Measurements from ENCODE around the gene FLAD1. TPM values are rescaled to one million over a fixed set of nuclear protein-coding genes. Genes with fewer than 3 reads are reported as not detected.

The FLAD1 gene
- total and polyA plus RNA-seq, 2 of the 4 experiments (the other 2 are of a cell fraction), result 26.3 to 37.3 TPM

DNA sequence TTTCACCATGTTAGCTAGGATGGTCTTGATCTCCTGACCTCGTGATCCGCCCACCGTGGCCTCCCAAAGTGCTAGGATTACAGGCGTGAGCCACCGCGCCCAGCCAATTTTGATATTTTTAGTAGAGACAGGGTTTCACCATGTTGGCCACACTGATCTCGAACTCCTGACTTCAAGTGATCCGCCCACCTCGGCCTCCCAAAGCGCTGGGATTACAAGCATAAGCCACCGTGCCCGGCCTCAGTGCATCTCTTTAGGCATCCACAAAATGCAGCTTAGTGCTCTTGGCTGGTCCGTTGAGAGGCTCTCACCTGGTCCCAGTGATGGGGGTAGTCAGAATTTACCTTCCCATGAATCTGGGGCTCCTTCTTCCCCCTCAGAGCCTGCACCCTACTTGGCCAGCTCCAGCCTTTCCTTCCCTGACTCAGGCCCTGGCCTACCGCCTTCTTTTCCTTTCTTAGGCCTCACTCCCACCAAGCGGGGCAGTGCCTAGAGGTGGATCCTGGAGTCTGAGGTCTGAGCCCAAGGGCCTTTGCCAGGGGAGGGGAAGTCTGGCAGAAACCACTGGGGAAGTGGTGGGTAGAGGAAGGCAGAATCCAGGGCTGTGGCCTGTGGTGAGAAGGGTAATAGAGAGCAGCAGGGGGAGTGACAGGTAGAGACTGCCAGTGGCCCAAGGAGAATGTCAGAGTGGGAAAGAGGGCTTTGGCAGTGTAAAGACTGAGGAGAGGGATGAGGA lies 14.0 kb downstream of the FLAD1 start:
- Histone ChIP-seq H2BK5ac (ENCODE audit: low read depth, low read length, poor library complexity, severe bottlenecking) (no peak overlapping the region), H3K79me1 (ENCODE audit: low read depth in 1 of 2, low read length in 2 of 2) (peaks cover 0 to 23% of the 10 kb centered on the region in 2 experiments; a peak in 2 of 4 replicates), H3K4me3 (ENCODE audit: insufficient read depth, low read depth, low read length) (no peak overlapping the region), H2BK15ac (ENCODE audit: low read depth, low read length) (no peak overlapping the region), H3K9ac (ENCODE audit: low read depth, low read length) (no peak overlapping the region), H2BK20ac (ENCODE audit: low read depth, low read length) (no peak overlapping the region), H4K8ac (ENCODE audit: low read depth in 2 of 2, low read length in 2 of 2) (no peak overlapping the region), H3K56ac (ENCODE audit: extremely low read depth, insufficient read depth, low read length) (no peak overlapping the region), H4K20me1 (ENCODE audit: insufficient read depth, low read length) (no peaks in the 10 kb centered on the region), H4K5ac (ENCODE audit: low read depth, low read length) (no peak overlapping the region), H2AFZ (replicated peaks; ENCODE audit: low read length, poor library complexity) (no peak overlapping the region), H3K27me3 (ENCODE audit: control insufficient read depth, insufficient read depth, low read length) (no peaks in the 10 kb centered on the region), H3K27ac (ENCODE audit: insufficient read depth, low read length) (no peak overlapping the region), H2AK5ac (ENCODE audit: low read depth, low read length) (no peak overlapping the region), H2BK120ac (ENCODE audit: low read depth, low read length) (no peak overlapping the region), H4K91ac (ENCODE audit: insufficient read depth, low read depth, low read length) (no peak overlapping the region), H3K14ac (replicated peaks; ENCODE audit: low read depth, low read length) (no peak overlapping the region), H2AK9ac (replicated peaks; ENCODE audit: low read depth, low read length, poor library complexity) (peak overlapping the region; percentile 48), H3K18ac (ENCODE audit: low read depth, low read length) (no peak overlapping the region), H3K9me3 (ENCODE audit: control insufficient read depth, insufficient read depth, low read length) (no peaks in the 10 kb centered on the region), H3K4ac (ENCODE audit: low read depth, low read length) (no peak overlapping the region), H3K23ac (ENCODE audit: low read depth, low read length) (no peak overlapping the region), H3K4me2 (ENCODE audit: low read depth, low read length) (no peak overlapping the region), H3K36me3 (ENCODE audit: control insufficient read depth, insufficient read depth, low read length) (no peaks in the 10 kb centered on the region), H3K9me1 (ENCODE audit: insufficient read depth, low read length) (peaks cover 7% of the 10 kb centered on the region), H3K4me1 (ENCODE audit: control insufficient read depth, insufficient read depth, low read length) (peaks cover 13% of the 10 kb centered on the region)
- dilution Hi-C loops (cut with HindIII; ENCODE audit: low sequenced_read_pairs, unreplicated experiment), result no loop called here
- no peak for DNase-seq
- no CpG with 5 or more reads among the region's 15 CpGs for WGBS, 2 experiments (ENCODE audit: extremely low coverage in 2 of 2, insufficient read length in 1 of 2)
- in situ Hi-C loops (cut with MboI; ENCODE audit: low sequenced_read_pairs), result no loop called here
- no peak for ATAC-seq (ENCODE audit: low read depth)
- no TSS peak for BruUV-seq (replicated peaks)
- intact Hi-C loops (cut with micrococcal nuclease), result no loop called here
- POLR2A ChIA-PET (ENCODE audit: unreplicated experiment), result interaction anchor here (1.6 kb wide), 1 partner anchor 25 kb away, joined by 4 read pairs; no protein-coding TSS in a partner anchor
- CTCF ChIA-PET, result interaction anchor here (0.7 to 0.9 kb wide), 2 partner anchors 36 to 536 kb away, joined by 3 to 5 read pairs; partner anchors contain the start of gene PYGO2
- TF ChIP-seq SMC3 (IDR thresholded peaks at IDR 0.05; ENCODE audit: low read depth, low read length), result no peak
- TF ChIP-seq NFE2L2 (IDR thresholded peaks at IDR 0.05; ENCODE audit: low read depth, low read length), result no peak
- TF ChIP-seq, protein P1, sequence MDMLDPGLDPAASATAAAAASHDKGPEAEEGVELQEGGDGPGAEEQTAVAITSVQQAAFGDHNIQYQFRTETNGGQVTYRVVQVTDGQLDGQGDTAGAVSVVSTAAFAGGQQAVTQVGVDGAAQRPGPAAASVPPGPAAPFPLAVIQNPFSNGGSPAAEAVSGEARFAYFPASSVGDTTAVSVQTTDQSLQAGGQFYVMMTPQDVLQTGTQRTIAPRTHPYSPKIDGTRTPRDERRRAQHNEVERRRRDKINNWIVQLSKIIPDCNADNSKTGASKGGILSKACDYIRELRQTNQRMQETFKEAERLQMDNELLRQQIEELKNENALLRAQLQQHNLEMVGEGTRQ (IDR thresholded peaks at IDR 0.05; ENCODE audit: low read depth, low read length), result no peak
- TF ChIP-seq, protein P2, sequence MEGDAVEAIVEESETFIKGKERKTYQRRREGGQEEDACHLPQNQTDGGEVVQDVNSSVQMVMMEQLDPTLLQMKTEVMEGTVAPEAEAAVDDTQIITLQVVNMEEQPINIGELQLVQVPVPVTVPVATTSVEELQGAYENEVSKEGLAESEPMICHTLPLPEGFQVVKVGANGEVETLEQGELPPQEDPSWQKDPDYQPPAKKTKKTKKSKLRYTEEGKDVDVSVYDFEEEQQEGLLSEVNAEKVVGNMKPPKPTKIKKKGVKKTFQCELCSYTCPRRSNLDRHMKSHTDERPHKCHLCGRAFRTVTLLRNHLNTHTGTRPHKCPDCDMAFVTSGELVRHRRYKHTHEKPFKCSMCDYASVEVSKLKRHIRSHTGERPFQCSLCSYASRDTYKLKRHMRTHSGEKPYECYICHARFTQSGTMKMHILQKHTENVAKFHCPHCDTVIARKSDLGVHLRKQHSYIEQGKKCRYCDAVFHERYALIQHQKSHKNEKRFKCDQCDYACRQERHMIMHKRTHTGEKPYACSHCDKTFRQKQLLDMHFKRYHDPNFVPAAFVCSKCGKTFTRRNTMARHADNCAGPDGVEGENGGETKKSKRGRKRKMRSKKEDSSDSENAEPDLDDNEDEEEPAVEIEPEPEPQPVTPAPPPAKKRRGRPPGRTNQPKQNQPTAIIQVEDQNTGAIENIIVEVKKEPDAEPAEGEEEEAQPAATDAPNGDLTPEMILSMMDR (conservative IDR thresholded peaks at IDR 0.05; ENCODE audit: low read depth, low read length), result no peak
- TF ChIP-seq MAFK (IDR thresholded peaks at IDR 0.05; ENCODE audit: low read depth, low read length), result no peak
- TF ChIP-seq RAD21 (IDR thresholded peaks at IDR 0.05; ENCODE audit: low read length), result no peak
- no peak for TF ChIP-seq MXI1 (IDR thresholded peaks at IDR 0.05; ENCODE audit: borderline replicate concordance, low read depth, low read length)
- TF ChIP-seq CHD1 (IDR thresholded peaks at IDR 0.05; ENCODE audit: low read depth, low read length), result no peak
- TF ChIP-seq POLR2A (IDR thresholded peaks at IDR 0.05; ENCODE audit: low read depth, low read length), result no peak
- no peak for TF ChIP-seq FOS (IDR thresholded peaks at IDR 0.05; ENCODE audit: low read depth, low read length)
- no peak for TF ChIP-seq RFX5 (IDR thresholded peaks at IDR 0.05; ENCODE audit: low read depth, low read length)
- no peak for TF ChIP-seq MAZ (IDR thresholded peaks at IDR 0.05; ENCODE audit: borderline replicate concordance, low read depth, low read length)
- TF ChIP-seq CEBPB (IDR thresholded peaks at IDR 0.05; ENCODE audit: low read depth, low read length), result no peak
- no peak for TF ChIP-seq BHLHE40 (IDR thresholded peaks at IDR 0.05; ENCODE audit: low read depth, low read length)
- TF ChIP-seq RCOR1 (IDR thresholded peaks at IDR 0.05; ENCODE audit: insufficient replicate concordance, low read length), result no peak
